ENCODE data around the gene ARSB. TPM values are rescaled to one million over a fixed set of nuclear protein-coding genes. Genes with fewer than 3 reads are reported as not detected.

The ARSB gene
- total and polyA plus RNA-seq, 2 donors (not counting 1 experiment from before 2014, with no cell fraction given), result 10.1 to 27.7 TPM

GRCh38 chr5:78781611-78782286 is 203.4 kb downstream of the ARSB start:
- Histone ChIP-seq H3K4me2 (ENCODE audit: extremely low read depth, insufficient read depth, low read length) (no peak overlapping the region), H4K20me1 (ENCODE audit: control insufficient read depth, extremely low read depth, insufficient read depth, low read length) (no peaks in the 10 kb centered on the region), H3K27me3 (ENCODE audit: control insufficient read depth, insufficient read depth, low read length) (no peaks in the 10 kb centered on the region), H3K36me3 (ENCODE audit: control insufficient read depth, insufficient read depth, low read length) (no peaks in the 10 kb centered on the region), H3K27ac (ENCODE audit: insufficient read depth, low read length) (no peak overlapping the region), H3K79me2 (ENCODE audit: control insufficient read depth, insufficient read depth, low read length) (no peaks in the 10 kb centered on the region), H2AFZ (ENCODE audit: low read length) (no peak overlapping the region), H3K4me3 (replicated peaks in 1 of 4; ENCODE audit: control extremely low read depth in 1 of 4, insufficient read depth in 1 of 4, low read depth in 3 of 4, low read length in 4 of 4) (no peak overlapping the region), H3K9ac (ENCODE audit: insufficient read depth, low read length) (no peak overlapping the region), H3K9me3 (ENCODE audit: control insufficient read depth, insufficient read depth, low read depth, low read length) (no peaks in the 10 kb centered on the region), H3K4me1 (ENCODE audit: control insufficient read depth, extremely low read depth, insufficient read depth, low read length) (peaks cover 13% of the 10 kb centered on the region)
- peak in 1 of 2 donors; percentile 62 for DNase-seq (ENCODE audit: low read depth in 2 of 2)
- no peak for TF ChIP-seq EZH2 (IDR thresholded peaks at IDR 0.05; ENCODE audit: low read length, missing control alignments)
- no peak for TF ChIP-seq CTCF (conservative IDR thresholded peaks at IDR 0.05 in 1 of 2, IDR thresholded peaks at IDR 0.05 in 1 of 2; ENCODE audit: low read depth in 1 of 2, low read length in 2 of 2)

- Histone ChIP-seq H3K4me3 (replicated peaks in 1 of 4; ENCODE audit: control extremely low read depth in 1 of 4, insufficient read depth in 1 of 4, low read depth in 3 of 4, low read length in 4 of 4) (no peak overlapping the region), H3K79me2 (ENCODE audit: control insufficient read depth, insufficient read depth, low read length) (no peaks in the 10 kb centered on the region), H3K27me3 (ENCODE audit: control insufficient read depth, insufficient read depth, low read length) (no peaks in the 10 kb centered on the region), H4K20me1 (ENCODE audit: control insufficient read depth, extremely low read depth, insufficient read depth, low read length) (no peaks in the 10 kb centered on the region), H2AFZ (ENCODE audit: low read length) (no peak overlapping the region), H3K9me3 (ENCODE audit: control insufficient read depth, insufficient read depth, low read depth, low read length) (no peaks in the 10 kb centered on the region), H3K9ac (ENCODE audit: insufficient read depth, low read length) (no peak overlapping the region), H3K27ac (ENCODE audit: insufficient read depth, low read length) (peak overlapping the region; percentile 27), H3K4me1 (ENCODE audit: control insufficient read depth, extremely low read depth, insufficient read depth, low read length) (peaks cover 13% of the 10 kb centered on the region), H3K4me2 (ENCODE audit: extremely low read depth, insufficient read depth, low read length) (no peak overlapping the region), H3K36me3 (ENCODE audit: control insufficient read depth, insufficient read depth, low read length) (no peaks in the 10 kb centered on the region)
- TF ChIP-seq CTCF (conservative IDR thresholded peaks at IDR 0.05 in 1 of 2, IDR thresholded peaks at IDR 0.05 in 1 of 2; ENCODE audit: low read depth in 1 of 2, low read length in 2 of 2), result no peak
- TF ChIP-seq EZH2 (IDR thresholded peaks at IDR 0.05; ENCODE audit: low read length, missing control alignments), result no peak
- peak; percentile 97 to 99 for DNase-seq (ENCODE audit: low read depth in 2 of 2)
These were observed 205.1 kb downstream of the ARSB start for GRCh38 chr5:78779771-78780616.

GRCh38 chr5:78779262-78779661 is 205.8 kb downstream of the ARSB start:
- H3K4me2 ChIP-seq (ENCODE audit: extremely low read depth, insufficient read depth, low read length), result no peak overlapping the region
- peaks cover 13% of the 10 kb centered on the region for H3K4me1 ChIP-seq (ENCODE audit: control insufficient read depth, extremely low read depth, insufficient read depth, low read length)
- peak in 1 of 2 donors; percentile 59 for DNase-seq (ENCODE audit: low read depth in 2 of 2)
- H3K27me3 ChIP-seq (ENCODE audit: control insufficient read depth, insufficient read depth, low read length), result no peaks in the 10 kb centered on the region
- no peaks in the 10 kb centered on the region for H3K36me3 ChIP-seq (ENCODE audit: control insufficient read depth, insufficient read depth, low read length)
- no peaks in the 10 kb centered on the region for H3K9me3 ChIP-seq (ENCODE audit: control insufficient read depth, insufficient read depth, low read depth, low read length)
- TF ChIP-seq EZH2 (IDR thresholded peaks at IDR 0.05; ENCODE audit: low read length, missing control alignments) (no peak), CTCF (conservative IDR thresholded peaks at IDR 0.05 in 1 of 2, IDR thresholded peaks at IDR 0.05 in 1 of 2; ENCODE audit: low read depth in 1 of 2, low read length in 2 of 2) (no peak)
- H3K9ac ChIP-seq (ENCODE audit: insufficient read depth, low read length), result no peak overlapping the region
- no peak overlapping the region for H3K4me3 ChIP-seq (replicated peaks in 1 of 4; ENCODE audit: control extremely low read depth in 1 of 4, insufficient read depth in 1 of 4, low read depth in 3 of 4, low read length in 4 of 4)
- H4K20me1 ChIP-seq (ENCODE audit: control insufficient read depth, extremely low read depth, insufficient read depth, low read length), result no peaks in the 10 kb centered on the region
- no peaks in the 10 kb centered on the region for H3K79me2 ChIP-seq (ENCODE audit: control insufficient read depth, insufficient read depth, low read length)
- H2AFZ ChIP-seq (ENCODE audit: low read length), result no peak overlapping the region
- H3K27ac ChIP-seq (ENCODE audit: insufficient read depth, low read length), result peak overlapping the region; percentile 27
